ENCODE results near the gene SDR39U1.

SDR39U1 gene

DNA sequence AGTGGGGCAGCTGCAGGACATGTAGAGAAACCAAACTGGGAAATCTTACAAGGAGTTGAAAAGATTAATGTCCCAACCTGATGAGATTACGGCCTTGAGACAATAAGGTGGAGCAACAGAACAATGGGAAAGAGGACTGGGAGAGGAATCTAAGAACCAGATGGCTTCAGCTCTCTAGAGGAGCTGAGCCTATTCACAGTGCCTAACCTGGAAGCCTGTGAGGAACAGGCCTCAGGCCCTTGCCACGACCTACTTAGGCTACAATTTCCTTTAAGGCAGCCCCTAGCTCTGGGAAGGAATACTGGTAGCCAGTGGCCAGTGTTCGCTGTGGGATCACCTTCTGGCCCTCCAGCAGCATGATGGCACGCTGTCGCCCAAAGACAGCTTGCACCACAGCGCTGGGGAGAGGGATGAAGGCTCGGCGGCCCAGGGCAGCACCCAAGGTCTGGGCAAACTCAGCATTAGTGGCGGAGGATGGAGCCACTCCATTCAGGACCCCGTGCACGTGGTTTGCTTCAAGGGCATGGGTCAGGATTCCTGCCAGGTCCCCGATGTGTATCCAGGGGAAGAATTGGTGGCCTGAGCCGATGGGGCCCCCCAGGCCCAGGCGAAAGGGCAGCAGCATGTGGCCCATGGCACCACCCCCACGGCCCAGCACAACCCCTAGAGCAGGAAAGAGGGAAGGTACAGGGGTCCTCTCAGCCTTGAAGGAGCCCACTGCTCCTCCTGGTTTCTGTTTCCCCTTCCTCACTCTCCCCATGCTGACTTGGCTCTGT, 2.6 kb downstream of the SDR39U1 start:
- no peak for FAIRE-seq

GRCh38 chr14:24439257-24439656, 3.3 kb downstream of the SDR39U1 start:
- no peak for FAIRE-seq
- no peak for DNase-seq (ENCODE audit: insufficient read length)
- TF ChIP-seq POLR2A (IDR thresholded peaks at IDR 0.05; ENCODE audit: low read depth, low read length), result no peak
- no peak for TF ChIP-seq TAF1 (IDR thresholded peaks at IDR 0.05; ENCODE audit: borderline replicate concordance, low read depth, low read length)
- no peak for TF ChIP-seq POLR2AphosphoS5 (IDR thresholded peaks at IDR 0.05; ENCODE audit: low read depth, low read length)

More for the DNA sequence above, 2.6 kb downstream of the SDR39U1 start:
- DNase-seq (ENCODE audit: insufficient read length), result no peak
- TF ChIP-seq POLR2A (IDR thresholded peaks at IDR 0.05; ENCODE audit: low read depth, low read length) (0 out of 2 replicates have a peak, but pooled peaks have one; percentile 47), POLR2AphosphoS5 (IDR thresholded peaks at IDR 0.05; ENCODE audit: low read depth, low read length) (peak; percentile 70), TAF1 (IDR thresholded peaks at IDR 0.05; ENCODE audit: borderline replicate concordance, low read depth, low read length) (no peak)

GRCh38 chr14:24438223-24439097, 4.1 kb downstream of the SDR39U1 start:
- FAIRE-seq (no peak), DNase-seq (ENCODE audit: insufficient read length) (no peak)
- no peak for TF ChIP-seq POLR2AphosphoS5 (IDR thresholded peaks at IDR 0.05; ENCODE audit: low read depth, low read length)
- peak; percentile 52; the same call in 1 of the 2 replicates for TF ChIP-seq POLR2A (IDR thresholded peaks at IDR 0.05; ENCODE audit: low read depth, low read length)
- no peak for TF ChIP-seq TAF1 (IDR thresholded peaks at IDR 0.05; ENCODE audit: borderline replicate concordance, low read depth, low read length)

GRCh38 chr14:24437736-24438067, 4.9 kb downstream of the SDR39U1 start:
- TF ChIP-seq TAF1 (IDR thresholded peaks at IDR 0.05; ENCODE audit: borderline replicate concordance, low read depth, low read length) (no peak), POLR2A (IDR thresholded peaks at IDR 0.05; ENCODE audit: low read depth, low read length) (no peak), POLR2AphosphoS5 (IDR thresholded peaks at IDR 0.05; ENCODE audit: low read depth, low read length) (peak; percentile 36; the same call in 1 of the 2 replicates)
- FAIRE-seq, result no peak
- no peak for DNase-seq (ENCODE audit: insufficient read length)

- FAIRE-seq (no peak), DNase-seq (ENCODE audit: insufficient read length) (no peak)
- TF ChIP-seq TAF1 (IDR thresholded peaks at IDR 0.05; ENCODE audit: borderline replicate concordance, low read depth, low read length), result no peak
- TF ChIP-seq POLR2AphosphoS5 (IDR thresholded peaks at IDR 0.05; ENCODE audit: low read depth, low read length), result no peak; the same call in 1 of the 2 replicates
- TF ChIP-seq POLR2A (IDR thresholded peaks at IDR 0.05; ENCODE audit: low read depth, low read length), result no peak
Measured at GRCh38 chr14:24437020-24437735, 5.4 kb downstream of the SDR39U1 start.

DNA sequence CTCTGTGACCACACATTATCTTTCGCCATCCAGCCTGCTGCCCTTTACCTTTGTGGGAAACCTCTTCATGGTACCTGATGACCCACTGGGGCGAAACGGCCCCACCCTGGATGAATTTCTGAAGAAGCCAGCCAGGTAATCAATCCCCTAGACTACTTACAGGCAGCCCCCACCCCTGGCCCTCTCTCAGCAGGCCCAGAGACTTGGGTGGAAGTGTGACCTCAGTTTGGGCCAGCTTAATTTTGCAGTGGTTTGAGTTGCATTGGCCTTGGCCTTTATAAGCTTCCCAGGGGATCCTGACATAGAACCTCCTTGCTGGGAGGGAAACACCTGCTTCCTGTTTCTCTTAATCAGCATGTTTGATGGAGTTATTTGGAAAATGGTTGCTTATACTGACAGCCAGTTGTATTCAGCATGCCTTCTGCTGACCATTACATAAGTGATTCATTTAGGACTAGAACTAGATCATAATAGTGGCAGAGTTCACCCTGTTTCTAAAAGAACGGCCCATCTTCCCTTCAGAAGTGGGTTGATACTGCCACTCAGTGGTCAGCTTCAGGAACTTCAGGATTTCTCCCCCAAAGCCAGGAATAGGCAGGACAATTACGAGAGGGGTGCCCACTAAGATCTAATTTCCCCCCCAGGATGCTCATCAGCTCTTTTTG, 6.1 kb downstream of the SDR39U1 start:
- no peak for FAIRE-seq
- TF ChIP-seq POLR2AphosphoS5 (IDR thresholded peaks at IDR 0.05; ENCODE audit: low read depth, low read length) (no peak), POLR2A (IDR thresholded peaks at IDR 0.05; ENCODE audit: low read depth, low read length) (no peak; the same call in 1 of the 2 replicates), TAF1 (IDR thresholded peaks at IDR 0.05; ENCODE audit: borderline replicate concordance, low read depth, low read length) (no peak)

GRCh38 chr14:24435998-24436354, 6.6 kb downstream of the SDR39U1 start:
- TF ChIP-seq POLR2A (IDR thresholded peaks at IDR 0.05; ENCODE audit: low read depth, low read length) (no peak), TAF1 (IDR thresholded peaks at IDR 0.05; ENCODE audit: borderline replicate concordance, low read depth, low read length) (no peak), POLR2AphosphoS5 (IDR thresholded peaks at IDR 0.05; ENCODE audit: low read depth, low read length) (no peak)
- DNase-seq (ENCODE audit: insufficient read length), result no peak
- FAIRE-seq, result no peak

More for the DNA sequence above, 6.1 kb downstream of the SDR39U1 start:
- DNase-seq (ENCODE audit: insufficient read length), result no peak

DNA sequence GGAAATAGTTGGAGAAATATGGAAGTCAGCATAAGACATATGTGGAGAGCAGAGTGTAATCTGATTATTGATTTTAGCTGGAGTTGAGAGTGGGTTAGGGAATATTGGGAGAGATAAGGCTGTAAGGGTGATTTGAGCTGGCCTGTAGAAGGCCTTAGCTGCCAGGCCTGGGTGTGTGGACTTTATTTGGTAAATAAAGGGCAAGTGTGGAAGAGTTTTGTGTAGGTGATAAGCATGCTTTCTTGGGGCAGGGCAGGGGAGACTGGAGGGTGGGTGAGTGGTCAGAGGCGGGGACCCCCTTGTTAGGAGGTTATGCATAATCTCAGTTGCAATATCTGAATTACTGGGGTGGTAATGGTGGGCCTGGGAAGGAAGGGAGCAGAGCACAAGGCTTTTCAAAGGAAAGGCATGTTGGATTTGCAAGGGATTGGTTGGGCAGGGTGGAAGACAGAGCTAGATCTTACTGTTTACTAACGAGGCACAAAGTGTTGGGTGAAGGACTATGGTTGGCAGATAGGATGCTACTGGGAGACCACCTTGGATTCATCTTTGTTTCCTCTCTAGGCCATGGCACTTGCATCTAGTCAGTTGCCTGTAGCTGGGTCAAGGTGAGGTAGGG, 7.3 kb downstream of the SDR39U1 start:
- no peak for FAIRE-seq
- no peak for DNase-seq (ENCODE audit: insufficient read length)
- TF ChIP-seq TAF1 (IDR thresholded peaks at IDR 0.05; ENCODE audit: borderline replicate concordance, low read depth, low read length), result no peak

GRCh38 chr14:24434676-24435075, 7.9 kb downstream of the SDR39U1 start:
- DNase-seq (ENCODE audit: insufficient read length), result no peak
- TF ChIP-seq POLR2AphosphoS5 (IDR thresholded peaks at IDR 0.05; ENCODE audit: low read depth, low read length), result no peak
- no peak for TF ChIP-seq POLR2A (IDR thresholded peaks at IDR 0.05; ENCODE audit: low read depth, low read length)
- TF ChIP-seq TAF1 (IDR thresholded peaks at IDR 0.05; ENCODE audit: borderline replicate concordance, low read depth, low read length), result no peak

GRCh38 chr14:24434036-24434435, 8.5 kb downstream of the SDR39U1 start:
- TF ChIP-seq POLR2A (IDR thresholded peaks at IDR 0.05; ENCODE audit: low read depth, low read length), result no peak
- no peak for TF ChIP-seq POLR2AphosphoS5 (IDR thresholded peaks at IDR 0.05; ENCODE audit: low read depth, low read length)
- no peak for TF ChIP-seq TAF1 (IDR thresholded peaks at IDR 0.05; ENCODE audit: borderline replicate concordance, low read depth, low read length)
- DNase-seq (ENCODE audit: insufficient read length) (no peak), FAIRE-seq (no peak)

More at GRCh38 chr14:24434676-24435075, 7.9 kb downstream of the SDR39U1 start:
- no peak for FAIRE-seq
